IMR-90 (cell line): ENCODE measurements around the gene TMEM14A. TPM values are rescaled to one million over a fixed set of nuclear protein-coding genes. Genes with fewer than 3 reads are reported as not detected.
A peak's percentile ranks its signal among the peaks of the same experiment; 100 is the strongest.

ENCODE experiments used
- ATAC-seq: fragments of 200-7000 bp; cut with Tn5 transposase; 2 replicates; pipeline ENCODE4 v1.9.1; 2020; ENCODE audit warnings: low read depth, mild to moderate bottlenecking, moderate library complexity
- BruUV-seq: library from RNA; stranded (reverse); fragments of 400-500 nt; replicated peaks from 2 replicates; lab custom pipeline; 2021; lab: Mats Ljungman, UMichigan
- CTCF ChIA-PET: fragments of 300-600 bp; formaldehyde crosslinking; extraction: SDS; loops from one replicate; lab custom pipeline; 2021; ENCODE audit warnings: antibody characterized with exemption; lab: Yijun Ruan, JAX
- POLR2A ChIA-PET: fragments of 300-600 bp; sonication (Branson Sonifier 250); formaldehyde crosslinking; loops from one replicate; lab custom pipeline; 2022; ENCODE audit warnings: antibody characterized with exemption; ENCODE audit not compliant: unreplicated experiment; lab: Charles Lee
- DNase-seq: peaks from one replicate; pipeline ENCODE4 v3.0.0; 2013
- H2AFZ ChIP-seq: replicated peaks from 2 replicates; pipeline ENCODE3; 2013; ENCODE audit warnings: low read length, mild to moderate bottlenecking; ENCODE audit not compliant: poor library complexity
- H2AK5ac ChIP-seq: 2 replicates; pipeline ENCODE4 v1.6.1; 2013; ENCODE audit warnings: low read depth, low read length, inconsistent platforms
- H2AK9ac ChIP-seq: replicated peaks from 2 replicates; pipeline ENCODE3; 2013; ENCODE audit warnings: mild to moderate bottlenecking, low read depth, low read length, moderate library complexity; ENCODE audit not compliant: poor library complexity
- H2BK120ac ChIP-seq: 2 replicates; pipeline ENCODE4 v1.6.1; 2013; ENCODE audit warnings: low read depth, low read length, inconsistent platforms
- H2BK15ac ChIP-seq: 3 replicates; pipeline ENCODE4 v1.6.1; 2013; ENCODE audit warnings: low read depth, low read length, inconsistent platforms
- H2BK20ac ChIP-seq: 2 replicates; pipeline ENCODE4 v1.6.1; 2013; ENCODE audit warnings: low read depth, mild to moderate bottlenecking, inconsistent platforms, low read length, moderate library complexity
- H2BK5ac ChIP-seq: 2 replicates; pipeline ENCODE4 v1.6.1; 2013; ENCODE audit warnings: mild to moderate bottlenecking, low read depth, low read length, inconsistent platforms; ENCODE audit not compliant: poor library complexity, severe bottlenecking
- H3K14ac ChIP-seq: replicated peaks from 2 replicates; pipeline ENCODE4 v1.6.1; 2013; ENCODE audit warnings: low read depth, low read length, inconsistent platforms
- H3K18ac ChIP-seq: 2 replicates; pipeline ENCODE4 v1.6.1; 2013; ENCODE audit warnings: low read depth, low read length, control low read depth
- H3K23ac ChIP-seq: 2 replicates; pipeline ENCODE4 v1.6.1; 2013; ENCODE audit warnings: low read depth, low read length, inconsistent platforms
- H3K27ac ChIP-seq: 2 replicates; pipeline ENCODE4 v1.5.1; 2013; ENCODE audit warnings: mild to moderate bottlenecking, control low read depth, low read length; ENCODE audit not compliant: insufficient read depth
- H3K27me3 ChIP-seq: 2 replicates; pipeline ENCODE4 v1.6.1; 2013; ENCODE audit warnings: low read length; ENCODE audit not compliant: control insufficient read depth, insufficient read depth
- H3K36me3 ChIP-seq: 2 replicates; pipeline ENCODE4 v1.6.1; 2013; ENCODE audit warnings: low read length, mixed read lengths; ENCODE audit not compliant: control insufficient read depth, insufficient read depth
- H3K4ac ChIP-seq: 2 replicates; pipeline ENCODE4 v1.6.1; 2013; ENCODE audit warnings: low read depth, low read length, inconsistent platforms
- H3K4me1 ChIP-seq: 2 replicates; pipeline ENCODE4 v1.6.1; 2013; ENCODE audit warnings: low read length, mixed read lengths; ENCODE audit not compliant: control insufficient read depth, insufficient read depth
- H3K4me2 ChIP-seq: 2 replicates; pipeline ENCODE4 v1.6.1; 2013; ENCODE audit warnings: low read depth, mild to moderate bottlenecking, control low read depth, low read length, moderate library complexity
- H3K4me3 ChIP-seq: 2 replicates; pipeline ENCODE4 v1.5.1; 2013; ENCODE audit warnings: low read depth, mild to moderate bottlenecking, control low read depth, low read length, moderate library complexity; ENCODE audit not compliant: insufficient read depth
- H3K56ac ChIP-seq: 2 replicates; pipeline ENCODE4 v1.6.1; 2013; ENCODE audit warnings: low read length, inconsistent platforms; ENCODE audit not compliant: insufficient read depth; ENCODE audit errors: extremely low read depth
- H3K79me1 ChIP-seq, 2 experiments: 2 replicates each; pipeline ENCODE4 v1.6.1; 2013; ENCODE audit warnings: low read length in 2 of 2, inconsistent platforms in 1 of 2, low read depth in 1 of 2
- H3K9ac ChIP-seq: 2 replicates; pipeline ENCODE4 v1.6.1; 2013; ENCODE audit warnings: low read depth, low read length, control low read depth
- H3K9me1 ChIP-seq: 2 replicates; pipeline ENCODE4 v1.6.1; 2013; ENCODE audit warnings: low read length, inconsistent platforms; ENCODE audit not compliant: insufficient read depth
- H3K9me3 ChIP-seq: 2 replicates; pipeline ENCODE4 v1.6.1; 2013; ENCODE audit warnings: low read length; ENCODE audit not compliant: control insufficient read depth, insufficient read depth
- H4K20me1 ChIP-seq: 2 replicates; pipeline ENCODE4 v1.6.1; 2013; ENCODE audit warnings: low read length, inconsistent platforms; ENCODE audit not compliant: insufficient read depth
- H4K5ac ChIP-seq: 2 replicates; pipeline ENCODE4 v1.6.1; 2013; ENCODE audit warnings: mild to moderate bottlenecking, low read depth, low read length, control low read depth
- H4K8ac ChIP-seq, 2 experiments: 2 replicates each; pipeline ENCODE4 v1.6.1; 2013; ENCODE audit warnings: low read depth in 2 of 2, low read length in 2 of 2, control low read depth in 1 of 2, inconsistent platforms in 1 of 2
- H4K91ac ChIP-seq: 2 replicates; pipeline ENCODE4 v1.6.1; 2013; ENCODE audit warnings: low read depth, low read length, inconsistent platforms; ENCODE audit not compliant: insufficient read depth
- BHLHE40 ChIP-seq: fragments of 150-350 bp; IDR thresholded peaks from 2 replicates; pipeline ENCODE4 v1.6.1; 2016; ENCODE audit warnings: mild to moderate bottlenecking, low read depth, low read length
- CEBPB ChIP-seq: IDR thresholded peaks from 2 replicates; pipeline ENCODE4 v1.6.1; 2012; ENCODE audit warnings: low read depth, low read length, improper control_type of control experiment
- CHD1 ChIP-seq: IDR thresholded peaks from 2 replicates; pipeline ENCODE4 v1.6.1; 2012; ENCODE audit warnings: low read depth, low read length, improper control_type of control experiment
- ELK1 ChIP-seq: fragments of 150-350 bp; IDR thresholded peaks from 2 replicates; pipeline ENCODE4 v1.6.1; 2016; ENCODE audit warnings: low read depth, mild to moderate bottlenecking, low read length, moderate library complexity, borderline replicate concordance
- FOS ChIP-seq: fragments of 150-350 bp; IDR thresholded peaks from 2 replicates; pipeline ENCODE4 v1.6.1; 2016; ENCODE audit warnings: low read depth, low read length
- MAZ ChIP-seq: IDR thresholded peaks from 2 replicates; pipeline ENCODE4 v1.6.1; 2012; ENCODE audit warnings: low read depth, mild to moderate bottlenecking, low read length, improper control_type of control experiment, moderate library complexity, borderline replicate concordance
- MXI1 ChIP-seq: IDR thresholded peaks from 2 replicates; pipeline ENCODE4 v1.6.1; 2012; ENCODE audit warnings: low read depth, mild to moderate bottlenecking, low read length, moderate library complexity, borderline replicate concordance
- NFE2L2 ChIP-seq: fragments of 150-350 bp; IDR thresholded peaks from 2 replicates; pipeline ENCODE4 v1.6.1; 2016; ENCODE audit warnings: low read depth, mild to moderate bottlenecking, low read length
- POLR2A ChIP-seq: IDR thresholded peaks from 2 replicates; pipeline ENCODE4 v1.6.1; 2012; ENCODE audit warnings: mild to moderate bottlenecking, low read depth, low read length
- RAD21 ChIP-seq: IDR thresholded peaks from 2 replicates; pipeline ENCODE4 v1.6.1; 2012; ENCODE audit warnings: low read length, improper control_type of control experiment
- RCOR1 ChIP-seq: IDR thresholded peaks from 2 replicates; pipeline ENCODE4 v1.6.1; 2012; ENCODE audit warnings: mild to moderate bottlenecking, low read length, improper control_type of control experiment; ENCODE audit not compliant: insufficient replicate concordance
- RFX5 ChIP-seq: IDR thresholded peaks from 2 replicates; pipeline ENCODE4 v1.8.0; 2012; ENCODE audit warnings: low read depth, mild to moderate bottlenecking, low read length, moderate library complexity
- dilution Hi-C: fragments of 300-500 bp; cut with HindIII; formaldehyde crosslinking; loops from one replicate; pipeline ENCODE4 v1.14.3; 2018; ENCODE audit warnings: low sequenced_read_pairs; ENCODE audit not compliant: unreplicated experiment
- in situ Hi-C: fragments of 300-500 bp; cut with MboI; formaldehyde crosslinking; loops from 3 replicates; pipeline ENCODE4 v1.14.3; 2019; ENCODE audit warnings: low sequenced_read_pairs, inconsistent platforms, mixed read lengths
- intact Hi-C: fragments of 100-400 bp; cut with micrococcal nuclease; formaldehyde crosslinking; loops from 2 replicates; pipeline ENCODE4 v1.10.0; 2022
- polyA plus RNA-seq, 3 experiments: library from polyadenylated mRNA; depleted of rRNA; stranded (reverse); fragments of >200 nt; gene quantifications; 2 replicates each; pipeline ENCODE4 v1.2.3, GENCODE V29; 2012; ENCODE audit warnings: low replicate concordance in 1 of 3
- total RNA-seq: library from RNA; depleted of rRNA; stranded (reverse); fragments of >200 nt; gene quantifications from 2 replicates; pipeline ENCODE4 v1.2.3, GENCODE V29; 2012
- TF ChIP-seq, protein P1 (sequence below): conservative IDR thresholded peaks from 2 replicates; pipeline ENCODE4 v1.5.1; 2012; ENCODE audit warnings: mild to moderate bottlenecking, low read depth, low read length, improper control_type of control experiment

TMEM14A gene
- total and polyA plus RNA-seq, 2 of the 4 experiments (the other 2 are of a cell fraction), result 18.5 to 25.1 TPM

- no peak overlapping the region for H3K56ac ChIP-seq
- H2BK15ac ChIP-seq, result no peak overlapping the region
- BruUV-seq, result no TSS peak
- H2AFZ ChIP-seq, result no peak overlapping the region
- H3K9ac ChIP-seq, result no peak overlapping the region
- peaks cover 13% of the 10 kb centered on the region for H3K27me3 ChIP-seq
- no peak overlapping the region for H3K4me2 ChIP-seq
- intact Hi-C loops, result no loop called here
- H3K4ac ChIP-seq, result no peak overlapping the region
- no peaks in the 10 kb centered on the region for H3K9me1 ChIP-seq
- no peak overlapping the region for H3K23ac ChIP-seq
- H2AK9ac ChIP-seq, result no peak overlapping the region
- no peak overlapping the region for H2BK5ac ChIP-seq
- H4K20me1 ChIP-seq, result no peaks in the 10 kb centered on the region
- no peak overlapping the region for H2BK20ac ChIP-seq
- H3K9me3 ChIP-seq, result no peaks in the 10 kb centered on the region
- H3K18ac ChIP-seq, result no peak overlapping the region
- no peak overlapping the region for H2AK5ac ChIP-seq
- H2BK120ac ChIP-seq, result no peak overlapping the region
- in situ Hi-C loops, result no loop called here
- no peak overlapping the region for H3K27ac ChIP-seq
- ChIA-PET POLR2A (no interaction called here), CTCF (interaction anchor here (1.6 kb wide), 1 partner anchor 44 kb away, joined by 3 read pairs; no protein-coding TSS in a partner anchor)
- H3K36me3 ChIP-seq, result no peaks in the 10 kb centered on the region
- no peak overlapping the region for H4K5ac ChIP-seq
- no peak overlapping the region for H3K14ac ChIP-seq
- no peak overlapping the region for H3K4me3 ChIP-seq
- dilution Hi-C loops, result no loop called here
- DNase-seq (peak; percentile 17), ATAC-seq (no peak)
- H3K79me1 ChIP-seq, result no peaks in the 10 kb centered on the region
- no peak overlapping the region for H4K8ac ChIP-seq
- no peak for TF ChIP-seq FOS
- TF ChIP-seq, protein P1, sequence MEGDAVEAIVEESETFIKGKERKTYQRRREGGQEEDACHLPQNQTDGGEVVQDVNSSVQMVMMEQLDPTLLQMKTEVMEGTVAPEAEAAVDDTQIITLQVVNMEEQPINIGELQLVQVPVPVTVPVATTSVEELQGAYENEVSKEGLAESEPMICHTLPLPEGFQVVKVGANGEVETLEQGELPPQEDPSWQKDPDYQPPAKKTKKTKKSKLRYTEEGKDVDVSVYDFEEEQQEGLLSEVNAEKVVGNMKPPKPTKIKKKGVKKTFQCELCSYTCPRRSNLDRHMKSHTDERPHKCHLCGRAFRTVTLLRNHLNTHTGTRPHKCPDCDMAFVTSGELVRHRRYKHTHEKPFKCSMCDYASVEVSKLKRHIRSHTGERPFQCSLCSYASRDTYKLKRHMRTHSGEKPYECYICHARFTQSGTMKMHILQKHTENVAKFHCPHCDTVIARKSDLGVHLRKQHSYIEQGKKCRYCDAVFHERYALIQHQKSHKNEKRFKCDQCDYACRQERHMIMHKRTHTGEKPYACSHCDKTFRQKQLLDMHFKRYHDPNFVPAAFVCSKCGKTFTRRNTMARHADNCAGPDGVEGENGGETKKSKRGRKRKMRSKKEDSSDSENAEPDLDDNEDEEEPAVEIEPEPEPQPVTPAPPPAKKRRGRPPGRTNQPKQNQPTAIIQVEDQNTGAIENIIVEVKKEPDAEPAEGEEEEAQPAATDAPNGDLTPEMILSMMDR, result no peak
- TF ChIP-seq MAZ, result no peak
- TF ChIP-seq POLR2A, result no peak
- TF ChIP-seq MXI1, result no peak
- no peak for TF ChIP-seq CEBPB
- no peak for TF ChIP-seq RCOR1
- TF ChIP-seq RFX5, result no peak
- TF ChIP-seq BHLHE40, result no peak
- no peak for TF ChIP-seq ELK1
- TF ChIP-seq RAD21, result no peak
- no peak for TF ChIP-seq CHD1
- no peak for TF ChIP-seq NFE2L2
- H3K4me1 ChIP-seq, result no peaks in the 10 kb centered on the region
- H4K91ac ChIP-seq, result no peak overlapping the region
Observed at GRCh38 chr6:52718550-52718949, 47.6 kb downstream of the TMEM14A start.
